NCI-H524 (cell line): ENCODE measurements around the gene STIM1.

Experiments used
- DNase-seq, 2 experiments: peaks; one replicate each; lab custom pipeline; 2025; lab: John Stamatoyannopoulos, UW

The STIM1 gene

GRCh38 chr11:3916962-3917361, 61.5 kb downstream of the STIM1 start:
- no peak for DNase-seq

DNA sequence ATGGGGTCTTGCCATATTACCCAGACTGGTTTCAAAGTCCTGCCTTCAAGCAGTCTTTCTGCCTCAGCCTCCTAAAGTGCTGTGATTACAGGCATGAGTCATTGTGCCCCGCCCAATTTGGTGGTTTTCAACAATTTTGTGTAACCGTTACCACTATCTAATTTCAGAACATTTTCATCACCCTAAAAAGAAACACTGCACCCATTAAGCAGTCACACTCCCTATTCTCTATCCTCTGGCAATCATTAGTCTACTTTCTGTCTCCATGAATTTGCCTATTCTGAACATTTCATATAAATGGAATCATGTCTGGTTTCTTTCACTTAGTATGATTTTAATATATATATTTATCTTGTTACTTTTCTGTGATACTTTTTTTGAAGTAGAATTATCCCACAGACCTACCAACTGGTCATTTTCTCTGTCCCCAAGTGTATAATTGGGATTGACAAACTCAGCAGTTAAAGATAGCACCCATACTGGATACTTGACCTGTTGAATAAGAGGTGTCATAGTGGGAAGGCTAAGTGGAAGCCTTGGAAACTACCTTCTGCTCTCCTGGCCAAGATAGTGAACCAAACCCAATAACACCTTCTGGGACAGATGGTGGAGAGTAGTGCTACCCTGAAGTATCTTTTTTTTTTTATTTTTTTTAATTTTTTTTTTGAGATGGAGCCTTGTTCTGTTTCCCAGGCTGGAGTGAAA, 64.8 kb downstream of the STIM1 start:
- no peak for DNase-seq

GRCh38 chr11:3922056-3922455, 66.6 kb downstream of the STIM1 start:
- no peak for DNase-seq

DNA sequence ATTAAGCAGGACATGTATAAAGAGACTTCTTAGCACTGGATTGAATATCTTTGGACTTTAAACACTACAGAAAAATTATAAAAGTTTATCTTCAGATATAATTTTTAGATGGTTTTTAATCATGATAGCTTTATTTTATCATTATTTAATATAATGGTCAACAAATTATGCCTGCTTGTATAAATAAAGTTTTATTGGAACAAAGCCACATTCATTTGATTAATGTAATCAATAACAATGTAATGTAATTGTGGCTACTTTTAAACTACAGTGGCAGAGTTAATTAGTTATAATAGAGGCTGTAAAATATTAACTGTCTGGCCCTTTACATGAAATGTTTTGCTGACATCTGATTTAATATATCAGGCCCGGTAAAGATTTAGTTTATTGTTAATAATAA, 70.0 kb downstream of the STIM1 start:
- DNase-seq, result no peak

GRCh38 chr11:3926458-3927095, 71.1 kb downstream of the STIM1 start:
- DNase-seq, result no peak

- DNase-seq, result no peak
Observed at GRCh38 chr11:3927129-3927796, 71.8 kb downstream of the STIM1 start.

GRCh38 chr11:3929232-3929631, 73.8 kb downstream of the STIM1 start:
- no peak for DNase-seq

GRCh38 chr11:3929649-3930048, 74.2 kb downstream of the STIM1 start:
- DNase-seq, result no peak

DNA sequence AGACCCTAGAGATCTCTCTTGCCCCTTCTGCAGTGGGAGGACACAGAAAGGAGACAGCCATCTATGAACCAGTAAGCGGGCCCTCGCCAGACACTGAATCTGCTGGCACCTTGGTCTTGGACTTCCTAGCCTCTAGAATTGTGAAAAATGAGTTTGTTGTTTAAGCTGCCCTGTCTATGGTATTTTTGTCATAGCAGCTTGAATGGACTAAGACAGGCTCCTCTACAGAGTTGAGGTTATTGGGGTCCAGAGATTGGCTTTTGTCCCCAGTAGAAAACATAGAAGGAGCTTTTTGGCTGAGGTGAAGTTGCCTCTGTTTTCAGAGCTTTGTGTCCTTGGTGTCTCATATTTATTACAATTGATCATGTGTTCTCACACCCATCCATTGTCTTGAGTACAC, 77.2 kb downstream of the STIM1 start:
- no peak for DNase-seq

DNA sequence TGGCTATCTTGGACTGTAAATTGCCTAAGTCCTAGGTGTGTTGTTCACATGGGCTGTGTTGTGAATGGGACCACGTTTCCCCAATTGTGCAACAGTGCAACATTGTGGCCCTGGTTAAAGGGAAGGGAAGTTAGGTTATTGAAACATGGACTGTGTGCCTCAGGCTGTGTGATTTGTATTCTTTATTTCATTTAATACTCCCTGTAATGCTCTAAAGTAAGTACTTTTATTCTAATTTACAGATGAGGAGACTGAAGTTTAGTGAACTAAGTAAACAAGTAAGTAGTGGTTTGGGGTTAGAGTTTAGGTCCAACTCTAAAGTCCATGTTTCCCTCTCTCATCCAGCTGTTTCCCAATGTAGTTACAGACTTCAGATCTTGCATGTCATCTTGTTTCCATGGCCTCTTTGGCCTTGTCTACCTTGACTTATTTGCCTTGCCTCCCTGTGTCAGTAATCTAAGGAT, 77.7 kb downstream of the STIM1 start:
- DNase-seq, result no peak

DNA sequence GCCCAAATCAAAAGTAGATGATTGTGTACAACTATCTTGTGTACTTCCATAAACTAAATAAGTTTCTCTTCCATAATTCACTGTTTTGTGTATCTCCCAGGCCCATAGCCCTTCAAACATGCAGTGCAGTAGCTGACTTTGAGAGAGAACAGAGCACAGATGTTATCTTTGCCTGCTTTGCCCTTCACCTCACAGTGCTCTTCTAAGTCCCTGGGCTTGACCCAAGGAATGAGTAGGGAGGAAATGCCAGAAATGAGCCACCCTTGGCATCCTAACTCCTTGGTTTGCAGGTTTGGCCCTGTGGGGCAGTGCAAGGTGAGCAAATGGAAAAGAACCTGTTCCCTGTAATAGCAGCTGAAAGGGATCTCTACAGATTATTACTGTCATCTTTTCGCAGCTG, 79.2 kb downstream of the STIM1 start:
- DNase-seq, result no peak

- no peak for DNase-seq
Observed at GRCh38 chr11:3936517-3936916, 81.1 kb downstream of the STIM1 start.

DNA sequence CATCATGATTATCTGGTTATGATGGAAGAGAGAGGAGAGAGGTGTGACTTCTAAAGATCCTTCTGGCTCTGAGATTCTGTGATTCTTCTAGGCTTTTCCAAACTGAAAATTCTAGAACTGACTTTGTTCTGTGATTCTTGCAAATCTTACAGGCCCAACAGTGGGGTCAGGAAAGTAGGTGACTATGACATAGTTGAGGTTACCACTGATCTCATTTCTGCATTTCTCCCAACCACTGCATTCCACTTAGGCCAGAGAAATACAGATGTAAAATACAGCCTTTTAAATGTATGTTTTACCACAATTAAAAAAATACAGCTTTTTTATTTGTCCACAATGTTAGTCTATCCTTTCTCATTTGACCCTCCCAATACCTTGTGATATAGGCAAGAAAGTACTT, 83.7 kb downstream of the STIM1 start:
- DNase-seq, result no peak

- no peak for DNase-seq
Observed at GRCh38 chr11:3939651-3940190, 84.3 kb downstream of the STIM1 start.

DNA sequence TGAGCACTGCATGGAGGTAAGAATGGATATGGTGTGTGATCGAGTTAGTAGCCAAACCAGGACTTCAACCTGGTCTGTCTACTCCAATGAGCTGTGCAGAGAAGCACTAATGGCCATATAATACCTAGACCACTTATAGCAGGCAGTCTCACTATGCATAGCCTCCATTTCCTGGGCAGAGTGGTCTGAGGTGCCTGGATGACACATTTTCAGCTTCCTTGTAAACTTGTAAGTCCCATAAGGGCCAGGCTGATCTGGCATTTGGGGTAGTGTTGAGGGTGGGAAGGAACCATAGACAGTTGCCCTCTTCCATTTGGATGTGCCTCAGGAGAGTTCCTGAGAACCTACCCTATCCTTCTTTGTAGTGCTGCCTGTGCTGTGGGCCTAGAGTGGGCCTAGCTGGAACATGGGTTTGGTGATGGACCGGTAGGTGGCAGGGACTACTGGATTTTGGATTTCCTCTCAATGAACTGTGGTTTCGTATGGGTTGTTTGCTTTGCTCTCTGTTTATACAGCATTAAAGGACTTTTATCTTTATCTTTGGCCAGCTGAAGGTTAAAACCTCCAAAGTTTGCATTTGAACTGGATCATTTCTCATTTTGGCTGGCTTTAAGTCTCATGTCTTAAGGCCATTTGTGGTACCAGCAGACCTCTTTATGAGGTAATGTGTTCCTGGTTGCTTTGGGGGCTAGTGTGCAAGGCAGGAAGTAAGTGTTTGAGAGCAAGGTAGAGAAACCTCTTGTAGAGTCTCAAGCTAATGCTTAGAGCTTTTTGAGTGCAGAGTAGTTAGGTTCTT, 86.9 kb downstream of the STIM1 start:
- no peak for DNase-seq

- DNase-seq, result no peak
Observed at GRCh38 chr11:3942956-3943497, 87.6 kb downstream of the STIM1 start.

DNA sequence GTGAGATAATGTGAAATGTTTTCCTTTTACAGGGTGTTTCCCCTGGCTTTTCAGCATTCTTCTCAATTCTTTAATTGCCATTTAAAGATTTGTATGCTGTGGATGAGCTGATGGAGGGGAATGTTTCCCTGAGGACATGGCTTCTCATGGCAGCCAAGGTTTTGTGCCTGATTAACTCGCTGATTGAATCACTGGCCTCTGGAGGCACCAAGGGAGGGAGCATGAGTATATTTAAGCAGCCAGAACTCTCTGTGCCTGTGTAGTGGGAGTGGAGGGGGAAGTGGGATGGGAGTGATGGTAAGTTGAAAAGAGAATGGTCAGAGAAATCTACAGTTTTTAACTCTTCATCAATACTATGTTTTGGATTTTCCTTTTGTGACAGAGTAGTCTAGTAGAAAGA, 88.7 kb downstream of the STIM1 start:
- DNase-seq, result no peak

DNA sequence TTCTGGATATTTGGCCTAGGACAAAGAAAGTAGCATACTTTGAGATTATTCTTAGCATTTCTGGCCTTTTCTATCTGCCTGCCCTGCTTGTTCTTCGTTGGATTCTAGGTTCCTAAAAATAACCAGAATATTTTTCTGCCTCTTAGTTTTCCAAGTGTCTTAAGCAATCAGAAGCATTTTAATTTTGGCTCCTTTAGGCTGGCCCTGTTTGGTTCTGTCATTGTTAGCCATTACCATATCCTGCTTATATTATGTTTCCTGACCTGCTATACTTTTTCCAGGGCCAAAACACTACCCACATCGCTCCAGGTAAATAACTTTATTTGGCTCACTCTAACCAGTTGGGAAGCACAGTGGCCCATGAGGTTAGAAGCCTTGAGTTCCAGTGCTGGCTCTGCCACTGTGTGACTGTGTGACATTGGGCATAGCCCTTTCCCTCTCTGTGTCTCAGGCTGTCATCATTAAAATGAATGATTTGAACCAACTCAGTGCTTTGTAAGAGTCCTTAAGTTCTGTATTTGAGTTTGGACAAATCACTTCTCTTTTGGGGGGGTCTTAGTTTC, 91.1 kb downstream of the STIM1 start:
- no peak for DNase-seq

GRCh38 chr11:3947061-3947460, 91.6 kb downstream of the STIM1 start:
- DNase-seq, result no peak

- no peak for DNase-seq
Observed at GRCh38 chr11:3949125-3949524, 93.7 kb downstream of the STIM1 start.

- no peak for DNase-seq
Observed at GRCh38 chr11:3950996-3951660, 95.7 kb downstream of the STIM1 start.
